PC-3 (cell line): ENCODE results near the gene DAPK1. TPM values are rescaled to one million over a fixed set of nuclear protein-coding genes. Genes with fewer than 3 reads are reported as not detected.

Experiments
- ATAC-seq: fragments of 200-7000 bp; cut with Tn5 transposase; 2 replicates; pipeline ENCODE4 v1.9.1; 2020; ENCODE audit warnings: mild to moderate bottlenecking, moderate library complexity
- BruUV-seq: library from RNA; stranded (reverse); fragments of 400-500 nt; replicated peaks from 2 replicates; lab custom pipeline; 2021; lab: Mats Ljungman, UMichigan
- CTCF ChIA-PET: fragments of 300-600 bp; sonication (Branson Sonifier 250); formaldehyde crosslinking; loops from one replicate; lab custom pipeline; 2022; ENCODE audit warnings: antibody characterized with exemption; lab: Charles Lee
- POLR2A ChIA-PET: fragments of 300-600 bp; sonication (Branson Sonifier 250); formaldehyde crosslinking; loops from one replicate; lab custom pipeline; 2022; ENCODE audit warnings: antibody characterized with exemption; ENCODE audit not compliant: unreplicated experiment; lab: Charles Lee
- DNase-seq: peaks from one replicate; pipeline ENCODE4 v3.0.0-alpha.2; 2015
- H2AFZ ChIP-seq: fragments of 300-600 bp; sonication (generic); 2 replicates; pipeline ENCODE4 v1.6.0; 2016; ENCODE audit warnings: antibody characterized with exemption, low read length
- H3F3A ChIP-seq: fragments of 300-600 bp; sonication (generic); one replicate; pipeline ENCODE4 v1.6.0; 2017; ENCODE audit warnings: antibody characterized with exemption, low read length, control low read depth, mild to moderate bottlenecking; ENCODE audit not compliant: unreplicated experiment
- H3K27ac ChIP-seq: fragments of 300-600 bp; sonication (generic); 2 replicates; pipeline ENCODE4 v1.5.1; 2016; ENCODE audit warnings: mild to moderate bottlenecking, low read length
- H3K27me3 ChIP-seq: fragments of 300-600 bp; sonication (generic); 2 replicates; pipeline ENCODE4 v1.6.1; 2016; ENCODE audit warnings: low read length, mixed read lengths
- H3K36me3 ChIP-seq: fragments of 300-600 bp; sonication (generic); 2 replicates; pipeline ENCODE4 v1.6.1; 2016; ENCODE audit warnings: low read depth, mixed run types, low read length, mixed read lengths
- H3K4me1 ChIP-seq: fragments of 300-600 bp; sonication (generic); 2 replicates; pipeline ENCODE4 v1.5.1; 2016; ENCODE audit warnings: low read length; ENCODE audit not compliant: insufficient read depth
- H3K4me2 ChIP-seq: fragments of 300-600 bp; sonication (generic); 2 replicates; pipeline ENCODE4 v1.6.0; 2016; ENCODE audit warnings: low read length
- H3K4me3 ChIP-seq: fragments of 300-600 bp; sonication (generic); 2 replicates; pipeline ENCODE4 v1.5.1; 2016; ENCODE audit warnings: mild to moderate bottlenecking, low read length, mixed read lengths
- H3K79me2 ChIP-seq: fragments of 300-600 bp; sonication (generic); 2 replicates; pipeline ENCODE4 v1.6.1; 2017; ENCODE audit warnings: low read length, mixed read lengths
- H3K9ac ChIP-seq: fragments of 300-600 bp; sonication (generic); 2 replicates; pipeline ENCODE4 v1.6.0; 2016; ENCODE audit warnings: mild to moderate bottlenecking, low read length
- H3K9me2 ChIP-seq: fragments of 300-600 bp; sonication (generic); replicated peaks from 2 replicates; pipeline ENCODE4 v1.6.1; 2016; ENCODE audit warnings: mixed run types, low read length, mixed read lengths
- H3K9me3 ChIP-seq: fragments of 300-600 bp; sonication (generic); 2 replicates; pipeline ENCODE4 v1.6.1; 2016; ENCODE audit warnings: low read length, mixed read lengths
- H4K20me1 ChIP-seq: fragments of 300-600 bp; sonication (generic); 2 replicates; pipeline ENCODE4 v1.6.1; 2016; ENCODE audit warnings: low read length, mixed read lengths
- EZH2 ChIP-seq: fragments of 300-600 bp; sonication (generic); IDR thresholded peaks from one replicate; pipeline ENCODE4 v1.6.1; 2017; ENCODE audit warnings: antibody characterized with exemption, mild to moderate bottlenecking, low read length; ENCODE audit not compliant: unreplicated experiment
- EZH2phosphoT487 ChIP-seq: fragments of 300-600 bp; sonication (generic); IDR thresholded peaks from 2 replicates; pipeline ENCODE4 v1.6.1; 2018; ENCODE audit warnings: mild to moderate bottlenecking, antibody characterized with exemption, low read length, borderline replicate concordance
- intact Hi-C: fragments of 100-400 bp; cut with micrococcal nuclease; formaldehyde crosslinking; loops from 2 replicates; pipeline ENCODE4 v1.9.0; 2023
- total RNA-seq: library from RNA; depleted of rRNA; stranded (reverse); fragments of >200 nt; gene quantifications from 2 replicates; pipeline ENCODE4 v1.2.3, GENCODE V29; 2014
- TF ChIP-seq, protein P1 (sequence below): fragments of 300-600 bp; sonication (generic); conservative IDR thresholded peaks from 2 replicates; pipeline ENCODE4 v1.5.1; 2017; ENCODE audit warnings: antibody characterized with exemption, low read depth, mild to moderate bottlenecking, low read length

DAPK1 gene
- total RNA-seq, 1 experiment from 2014 or later: not detected

DNA sequence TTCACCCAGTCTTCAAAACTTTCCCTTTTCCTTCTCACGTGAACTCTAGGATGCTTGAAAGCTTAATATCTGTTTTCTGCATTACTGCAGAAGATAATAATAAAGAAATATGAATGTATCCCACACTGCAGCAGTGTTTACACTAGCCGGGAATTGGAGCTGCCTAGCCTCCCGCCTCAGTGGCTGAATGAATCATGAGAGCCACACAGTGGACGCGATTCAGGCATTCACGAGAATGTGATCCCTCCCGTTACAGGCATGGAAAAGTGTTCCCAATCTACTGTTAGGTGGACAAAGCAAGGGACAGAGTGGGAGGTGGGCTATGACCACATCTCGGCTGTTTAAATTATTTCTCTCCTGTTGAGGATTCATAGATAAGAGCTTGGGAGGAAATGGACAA, 158.8 kb downstream of the DAPK1 start:
- Histone ChIP-seq H3K9me3 (no peaks in the 10 kb centered on the region), H3K27ac (no peak overlapping the region), H3K79me2 (no peaks in the 10 kb centered on the region), H3K4me3 (no peak overlapping the region), H3F3A (no peaks in the 10 kb centered on the region), H3K9me2 (no peaks in the 10 kb centered on the region), H3K27me3 (peaks cover 35% of the 10 kb centered on the region), H3K36me3 (no peaks in the 10 kb centered on the region), H3K9ac (no peak overlapping the region), H2AFZ (no peak overlapping the region), H3K4me2 (no peak overlapping the region), H4K20me1 (no peaks in the 10 kb centered on the region), H3K4me1 (no peaks in the 10 kb centered on the region)
- DNase-seq (no peak), ATAC-seq (no peak)
- ChIA-PET CTCF (no interaction called here), POLR2A (no interaction called here)
- BruUV-seq: no TSS peak
- intact Hi-C loops: no loop called here
- TF ChIP-seq EZH2: no peak

DNA sequence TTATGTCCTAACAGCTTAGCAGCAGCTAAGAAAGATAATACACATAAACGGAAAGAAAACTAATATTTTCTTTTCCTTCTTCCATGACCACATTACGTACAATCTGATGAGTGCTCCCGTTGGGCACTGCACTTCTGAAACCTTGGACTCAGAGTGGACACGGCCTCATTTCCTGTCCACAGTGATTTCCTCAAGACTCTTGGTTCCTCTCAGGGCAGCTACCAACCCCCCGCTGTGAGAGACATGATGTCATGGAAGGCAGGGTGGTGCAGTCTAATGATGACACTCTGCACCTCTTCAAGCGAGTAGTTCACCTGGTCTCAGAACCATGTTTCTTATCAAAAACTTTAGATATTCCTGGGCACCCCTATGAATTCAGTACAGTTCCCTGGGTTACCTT, 159.5 kb downstream of the DAPK1 start:
- Histone ChIP-seq H3K4me2 (no peak overlapping the region), H3K27me3 (peaks cover 39% of the 10 kb centered on the region), H3K4me3 (no peak overlapping the region), H3K36me3 (no peaks in the 10 kb centered on the region), H3K9ac (no peak overlapping the region), H3K9me3 (no peaks in the 10 kb centered on the region), H4K20me1 (no peaks in the 10 kb centered on the region), H3K9me2 (no peaks in the 10 kb centered on the region), H3K79me2 (no peaks in the 10 kb centered on the region), H3K4me1 (no peaks in the 10 kb centered on the region), H3F3A (no peaks in the 10 kb centered on the region), H3K27ac (no peak overlapping the region), H2AFZ (no peak overlapping the region)
- ATAC-seq (no peak), DNase-seq (no peak)
- POLR2A ChIA-PET: no interaction called here
- intact Hi-C loops: no loop called here
- no TSS peak for BruUV-seq
- TF ChIP-seq EZH2: no peak
- no peak for TF ChIP-seq EZH2phosphoT487
- TF ChIP-seq, protein P1, sequence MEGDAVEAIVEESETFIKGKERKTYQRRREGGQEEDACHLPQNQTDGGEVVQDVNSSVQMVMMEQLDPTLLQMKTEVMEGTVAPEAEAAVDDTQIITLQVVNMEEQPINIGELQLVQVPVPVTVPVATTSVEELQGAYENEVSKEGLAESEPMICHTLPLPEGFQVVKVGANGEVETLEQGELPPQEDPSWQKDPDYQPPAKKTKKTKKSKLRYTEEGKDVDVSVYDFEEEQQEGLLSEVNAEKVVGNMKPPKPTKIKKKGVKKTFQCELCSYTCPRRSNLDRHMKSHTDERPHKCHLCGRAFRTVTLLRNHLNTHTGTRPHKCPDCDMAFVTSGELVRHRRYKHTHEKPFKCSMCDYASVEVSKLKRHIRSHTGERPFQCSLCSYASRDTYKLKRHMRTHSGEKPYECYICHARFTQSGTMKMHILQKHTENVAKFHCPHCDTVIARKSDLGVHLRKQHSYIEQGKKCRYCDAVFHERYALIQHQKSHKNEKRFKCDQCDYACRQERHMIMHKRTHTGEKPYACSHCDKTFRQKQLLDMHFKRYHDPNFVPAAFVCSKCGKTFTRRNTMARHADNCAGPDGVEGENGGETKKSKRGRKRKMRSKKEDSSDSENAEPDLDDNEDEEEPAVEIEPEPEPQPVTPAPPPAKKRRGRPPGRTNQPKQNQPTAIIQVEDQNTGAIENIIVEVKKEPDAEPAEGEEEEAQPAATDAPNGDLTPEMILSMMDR: no peak
- CTCF ChIA-PET: no interaction called here

DNA sequence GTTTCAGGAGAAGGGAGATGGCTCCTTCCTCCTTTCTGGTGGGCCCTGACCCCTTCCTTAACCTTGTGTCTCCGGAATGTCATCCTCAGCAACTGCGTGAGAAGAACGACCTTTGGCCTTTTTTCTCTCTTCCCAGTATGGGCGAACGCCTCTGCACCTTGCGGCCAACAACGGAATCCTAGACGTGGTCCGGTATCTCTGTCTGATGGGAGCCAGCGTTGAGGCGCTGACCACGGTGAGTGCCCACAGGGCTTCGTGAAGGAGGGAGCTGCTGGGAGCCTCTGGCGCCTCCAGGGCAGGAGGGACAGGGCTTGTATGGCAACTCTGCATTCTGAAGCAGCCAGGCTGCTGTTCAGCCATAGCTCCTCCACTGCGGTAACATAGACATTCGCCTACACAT, 160.2 kb downstream of the DAPK1 start:
- no peak for DNase-seq
- Histone ChIP-seq H3K9ac (no peak overlapping the region), H3K79me2 (no peaks in the 10 kb centered on the region), H4K20me1 (no peaks in the 10 kb centered on the region), H3K4me3 (no peak overlapping the region), H3F3A (no peaks in the 10 kb centered on the region), H3K27me3 (peaks cover 39% of the 10 kb centered on the region), H3K36me3 (no peaks in the 10 kb centered on the region), H3K27ac (no peak overlapping the region), H2AFZ (no peak overlapping the region), H3K4me2 (no peak overlapping the region), H3K4me1 (no peaks in the 10 kb centered on the region), H3K9me2 (no peaks in the 10 kb centered on the region), H3K9me3 (no peaks in the 10 kb centered on the region)
- no peak for ATAC-seq
- TF ChIP-seq EZH2: no peak
- TF ChIP-seq EZH2phosphoT487: no peak
- TF ChIP-seq, protein P1: no peak
- BruUV-seq: no TSS peak
- POLR2A ChIA-PET: no interaction called here
- intact Hi-C loops: no loop called here
- CTCF ChIA-PET: no interaction called here
